ENCODE data around the gene SASH1.

GRCh38 chr6:148317051-148317450 lies 25.6 kb upstream of the SASH1 start:
- no peak for TF ChIP-seq POLR2A (IDR thresholded peaks at IDR 0.05)
- TF ChIP-seq, protein P1, sequence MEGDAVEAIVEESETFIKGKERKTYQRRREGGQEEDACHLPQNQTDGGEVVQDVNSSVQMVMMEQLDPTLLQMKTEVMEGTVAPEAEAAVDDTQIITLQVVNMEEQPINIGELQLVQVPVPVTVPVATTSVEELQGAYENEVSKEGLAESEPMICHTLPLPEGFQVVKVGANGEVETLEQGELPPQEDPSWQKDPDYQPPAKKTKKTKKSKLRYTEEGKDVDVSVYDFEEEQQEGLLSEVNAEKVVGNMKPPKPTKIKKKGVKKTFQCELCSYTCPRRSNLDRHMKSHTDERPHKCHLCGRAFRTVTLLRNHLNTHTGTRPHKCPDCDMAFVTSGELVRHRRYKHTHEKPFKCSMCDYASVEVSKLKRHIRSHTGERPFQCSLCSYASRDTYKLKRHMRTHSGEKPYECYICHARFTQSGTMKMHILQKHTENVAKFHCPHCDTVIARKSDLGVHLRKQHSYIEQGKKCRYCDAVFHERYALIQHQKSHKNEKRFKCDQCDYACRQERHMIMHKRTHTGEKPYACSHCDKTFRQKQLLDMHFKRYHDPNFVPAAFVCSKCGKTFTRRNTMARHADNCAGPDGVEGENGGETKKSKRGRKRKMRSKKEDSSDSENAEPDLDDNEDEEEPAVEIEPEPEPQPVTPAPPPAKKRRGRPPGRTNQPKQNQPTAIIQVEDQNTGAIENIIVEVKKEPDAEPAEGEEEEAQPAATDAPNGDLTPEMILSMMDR (IDR thresholded peaks at IDR 0.05), result no peak
- TF ChIP-seq POLR2AphosphoS5 (IDR thresholded peaks at IDR 0.05; ENCODE audit: insufficient read depth in 1 of 2, low read depth in 1 of 2), result no peak
